Posterior cingulate gyrus (tissue), 11 donors: ENCODE data around the gene ZNF584.
"Not testable (repeated sequence)": the region's sequence is repeated elsewhere in the genome, so short reads cannot be mapped to it uniquely, and the experiment has no call there.

ENCODE experiments used
- DNase-seq, 10 donors: peaks; one replicate each; pipeline versions ENCODE4 v3.0.0 to v3.0.0-alpha.2; 2020 to 2021; ENCODE audit warnings: mixed read lengths in 3 of 10
- intact Hi-C: fragments of 100-400 bp; cut with DNase I; formaldehyde crosslinking; loops from one replicate; pipeline ENCODE4 v1.15.1; 2023

ZNF584 gene

DNA sequence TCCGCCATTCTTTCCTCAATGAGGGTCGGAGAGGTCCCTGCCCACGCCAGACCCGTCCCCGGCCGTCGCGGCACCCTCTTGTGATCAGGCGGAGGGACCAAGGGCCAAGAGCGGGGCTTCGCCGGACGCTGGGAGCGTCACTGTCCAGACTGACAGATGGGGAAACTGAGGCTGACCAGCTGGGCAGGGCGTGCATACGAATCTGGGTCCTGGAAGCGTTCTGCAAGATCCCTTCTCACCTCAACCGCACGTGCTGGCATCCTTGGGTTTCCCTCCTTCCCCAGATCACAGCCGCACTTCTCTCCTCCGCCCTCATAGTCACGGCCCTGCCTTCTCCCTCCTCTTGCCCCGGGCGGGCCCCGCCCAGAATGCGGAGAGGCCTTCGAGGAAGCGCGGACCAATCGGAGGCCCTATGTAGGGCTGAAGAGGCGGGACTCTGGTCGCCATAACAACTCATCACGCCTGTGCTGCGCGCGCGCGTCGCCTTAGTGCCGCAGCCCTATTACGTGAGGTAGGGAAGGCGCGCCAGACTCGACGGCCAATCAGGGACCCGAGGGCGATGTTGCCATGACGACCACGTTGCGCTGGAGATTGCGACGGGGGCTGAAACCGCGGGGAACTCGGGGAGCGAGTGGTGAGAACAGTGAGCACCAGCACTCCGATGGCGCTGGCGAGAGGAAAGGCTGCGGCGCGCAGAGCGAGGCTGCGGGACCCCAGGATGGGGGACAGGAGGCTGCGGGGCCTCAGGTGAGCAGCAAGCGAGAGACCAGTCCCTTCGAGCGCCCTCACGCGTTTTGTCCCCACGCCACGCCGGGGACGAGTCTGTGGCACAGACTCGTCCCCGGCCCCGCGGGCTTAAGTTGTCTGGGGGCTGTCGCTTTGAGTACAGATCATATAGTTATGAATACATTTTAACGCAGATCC lies 7.3 kb upstream of the ZNF584 start:
- intact Hi-C loops, result no loop called here
- peak; percentile 99 to 100 (median 100) for DNase-seq

DNA sequence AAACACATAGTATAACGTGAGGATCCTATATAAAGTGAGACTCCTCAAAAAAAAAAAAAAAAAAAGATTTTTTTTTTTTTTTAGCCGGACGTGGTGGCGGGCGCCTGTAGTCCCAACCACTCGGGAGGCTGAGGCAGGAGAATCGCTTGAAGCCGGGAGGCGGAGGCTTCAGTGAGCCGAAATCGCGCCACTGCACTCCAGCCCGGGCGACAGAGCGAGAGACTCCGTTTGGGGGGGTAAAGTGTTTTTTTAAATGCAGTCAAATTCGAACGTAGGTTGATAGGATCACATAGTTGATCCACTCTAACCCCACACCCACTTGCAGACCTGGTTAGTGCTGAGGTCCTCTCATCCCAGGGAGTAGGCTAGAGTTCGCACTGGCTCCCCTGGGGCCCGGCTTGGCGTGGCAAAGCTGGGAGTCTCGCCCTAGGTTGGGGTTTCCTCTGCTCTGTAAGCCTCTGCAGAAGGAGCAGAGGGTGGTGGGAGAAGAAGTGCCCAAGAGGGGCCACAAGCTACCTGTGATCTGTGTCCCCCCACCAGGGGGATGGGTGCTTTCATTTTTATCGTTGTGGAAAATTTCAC lies 6.5 kb upstream of the ZNF584 start:
- DNase-seq, result peak in 2 of 10 donors; percentile 44 to 81
- intact Hi-C loops, result no loop called here

DNA sequence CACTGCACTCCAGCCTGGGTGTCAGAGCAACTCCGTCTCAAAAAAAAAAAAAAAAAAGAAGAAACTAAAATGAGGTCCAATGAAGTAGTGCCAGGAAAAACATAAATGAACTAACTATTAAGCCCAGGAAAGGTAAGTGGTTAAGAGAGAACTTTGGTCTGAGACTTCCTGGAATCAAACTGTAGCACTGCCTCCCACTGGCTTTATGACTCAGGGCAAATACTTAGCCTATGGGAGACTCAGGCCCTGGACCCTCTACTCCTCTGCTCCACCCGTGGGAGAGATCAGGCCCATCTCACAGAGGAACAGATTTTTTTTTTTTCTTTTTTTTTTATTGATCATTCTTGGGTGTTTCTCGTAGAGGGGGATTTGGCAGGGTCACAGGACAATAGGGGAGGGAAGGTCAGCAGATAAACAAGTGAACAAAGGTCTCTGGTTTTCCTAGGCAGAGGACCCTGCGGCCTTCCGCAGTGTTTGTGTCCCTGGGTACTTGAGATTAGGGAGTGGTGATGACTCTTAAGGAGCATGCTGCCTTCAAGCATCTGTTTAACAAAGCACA lies 4.5 kb upstream of the ZNF584 start:
- intact Hi-C loops, DNase-seq: not testable (repeated sequence)

DNA sequence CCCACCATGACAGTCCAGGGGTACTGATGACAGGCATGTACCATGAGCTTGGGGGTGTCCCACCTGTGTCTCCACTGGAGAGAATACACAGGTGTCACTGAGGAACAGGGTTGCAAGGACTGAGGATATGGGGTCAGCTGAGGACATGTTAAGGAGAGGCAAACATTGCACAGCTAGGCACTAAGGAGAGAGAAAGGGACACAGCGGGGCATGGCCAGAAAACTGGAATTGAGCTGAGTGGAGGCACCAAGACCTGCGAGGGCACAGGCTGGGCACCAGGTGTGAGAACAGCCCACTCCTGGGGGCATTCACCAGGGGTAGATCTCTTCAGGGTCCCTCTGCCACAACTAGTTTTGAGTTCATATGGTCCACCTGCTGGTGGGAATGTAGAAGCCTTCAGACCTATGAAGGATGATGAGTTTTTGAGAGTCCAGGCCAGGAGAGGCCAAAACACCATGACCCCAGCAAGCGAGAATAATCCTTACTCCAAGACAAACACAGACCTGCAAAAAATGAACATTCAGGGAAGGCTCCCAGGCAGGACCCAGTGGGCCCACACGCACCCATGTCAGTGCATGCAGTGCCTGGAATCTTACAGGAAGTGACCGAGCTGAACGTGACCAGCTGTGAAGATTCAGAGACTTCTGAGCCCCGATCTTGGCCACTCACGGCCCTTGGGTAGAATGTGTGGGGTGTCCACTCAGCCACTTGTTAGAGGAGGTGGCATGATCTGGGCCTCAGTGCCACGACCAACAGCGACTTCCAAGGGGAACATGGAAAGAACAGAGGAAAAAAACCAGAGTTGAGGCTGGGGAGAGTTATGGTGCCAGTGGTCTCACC lies 1.4 kb upstream of the ZNF584 start:
- intact Hi-C loops, result loop anchor here (5.0 kb wide), 1 partner anchor 35 kb away; the partner anchor contains the start of gene ZNF132
- peak in 1 of 10 donors; percentile 41 for DNase-seq

DNA sequence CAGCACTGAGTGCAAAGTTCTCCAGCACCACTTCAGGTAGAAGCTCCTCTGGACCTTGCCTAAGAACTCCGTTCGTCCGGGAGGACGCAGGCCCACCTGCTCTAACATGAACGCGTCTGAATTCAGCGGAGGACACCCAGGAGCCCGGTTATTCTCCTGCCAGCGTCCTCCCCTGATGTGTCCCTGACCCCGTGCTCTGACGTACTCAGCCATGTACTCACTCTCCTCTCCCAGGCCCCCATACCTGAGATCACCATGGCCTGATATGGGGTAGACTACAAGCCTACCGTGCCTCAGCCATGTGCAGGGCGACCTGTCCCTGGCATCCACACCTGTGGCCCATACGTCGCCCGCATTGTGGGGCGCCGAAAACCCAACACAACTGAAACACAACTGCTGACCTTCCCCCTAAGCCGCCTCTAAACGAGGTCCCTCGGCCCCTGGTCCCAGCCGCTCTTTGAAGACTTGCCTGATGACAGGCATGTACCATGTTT lies 744 bp upstream of the ZNF584 start:
- peak in 1 of 10 donors; percentile 7 for DNase-seq
- intact Hi-C loops, result loop anchor here (2.0 to 5.0 kb wide), 2 partner anchors 35 to 59 kb away; partner anchors contain the start of genes ZNF132 and ZNF324

DNA sequence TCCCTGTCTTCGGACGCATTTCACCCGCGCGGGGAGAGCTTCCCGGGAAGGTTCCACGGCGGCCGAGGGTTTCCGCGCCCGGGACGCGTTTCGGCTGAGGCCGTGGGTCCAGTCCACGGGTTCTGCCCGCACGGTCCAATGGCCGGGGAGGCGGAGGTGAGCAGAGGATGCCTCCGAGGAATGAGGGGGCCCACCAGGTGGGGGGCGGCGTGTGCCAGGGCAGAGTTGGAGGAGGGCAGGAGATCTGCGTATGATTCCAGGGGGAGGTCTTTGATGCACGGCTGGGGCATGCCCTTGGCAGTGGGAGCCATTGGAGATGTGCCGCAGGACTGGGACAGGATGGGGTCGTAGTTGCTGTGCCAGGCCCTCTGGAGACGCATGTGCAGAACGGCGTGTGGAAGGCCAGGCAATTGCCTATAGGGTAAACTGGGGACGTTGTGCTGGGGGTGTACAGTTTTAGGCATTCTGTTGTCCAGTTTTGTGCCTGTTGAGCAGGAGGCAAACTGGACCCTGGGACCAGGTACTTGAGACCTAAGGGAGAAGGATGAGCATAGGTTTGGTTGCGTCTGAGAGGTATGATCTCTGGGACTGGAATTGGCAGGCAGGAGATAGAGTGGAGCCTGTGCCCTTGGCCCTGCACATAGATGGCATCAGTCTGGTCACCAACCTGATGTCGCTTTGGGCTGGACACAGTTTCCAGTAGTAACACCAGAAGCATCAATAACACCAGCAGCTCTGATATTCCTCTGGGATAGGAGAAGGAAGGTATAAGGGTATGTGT lies 751 bp downstream of the ZNF584 start:
- peak in 4 of 10 donors; percentile 33 to 89 (median 58) for DNase-seq
- intact Hi-C loops, result loop anchor here (2.0 to 5.0 kb wide), 2 partner anchors 33 to 58 kb away; partner anchors contain the start of genes ZNF132 and ZNF324

DNA sequence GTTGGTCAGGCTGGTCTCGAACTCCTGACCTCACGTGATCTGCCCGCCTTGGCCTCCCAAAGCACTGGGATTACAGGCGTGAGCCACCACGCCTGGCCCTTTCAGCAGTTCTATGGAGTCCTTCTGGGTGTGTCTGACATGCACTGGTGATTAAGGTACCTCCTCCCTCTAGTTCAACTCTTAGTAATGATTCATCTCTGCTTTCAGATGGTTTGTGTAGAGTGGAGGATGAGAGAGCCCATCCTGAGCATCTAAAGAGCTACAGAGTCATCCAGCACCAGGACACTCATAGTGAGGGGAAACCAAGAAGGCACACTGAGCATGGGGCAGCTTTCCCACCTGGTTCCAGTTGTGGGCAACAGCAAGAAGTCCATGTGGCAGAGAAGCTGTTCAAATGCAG lies 8.2 kb downstream of the ZNF584 start:
- no peak for DNase-seq
- intact Hi-C loops, result no loop called here

DNA sequence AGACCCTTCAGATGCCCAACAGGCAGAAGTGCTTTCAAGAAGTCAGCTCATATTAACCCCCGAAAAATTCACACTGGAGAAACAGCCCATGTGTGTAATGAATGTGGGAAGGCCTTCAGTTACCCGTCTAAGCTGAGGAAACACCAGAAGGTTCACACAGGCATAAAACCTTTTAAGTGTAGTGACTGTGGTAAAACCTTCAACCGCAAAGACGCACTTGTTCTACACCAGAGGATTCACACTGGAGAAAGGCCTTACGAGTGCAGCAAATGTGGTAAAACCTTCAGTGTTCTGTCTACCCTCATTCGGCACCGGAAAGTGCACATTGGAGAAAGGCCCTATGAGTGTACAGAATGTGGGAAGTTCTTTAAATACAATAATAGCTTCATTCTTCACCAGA lies 8.6 kb downstream of the ZNF584 start:
- DNase-seq, result no peak

DNA sequence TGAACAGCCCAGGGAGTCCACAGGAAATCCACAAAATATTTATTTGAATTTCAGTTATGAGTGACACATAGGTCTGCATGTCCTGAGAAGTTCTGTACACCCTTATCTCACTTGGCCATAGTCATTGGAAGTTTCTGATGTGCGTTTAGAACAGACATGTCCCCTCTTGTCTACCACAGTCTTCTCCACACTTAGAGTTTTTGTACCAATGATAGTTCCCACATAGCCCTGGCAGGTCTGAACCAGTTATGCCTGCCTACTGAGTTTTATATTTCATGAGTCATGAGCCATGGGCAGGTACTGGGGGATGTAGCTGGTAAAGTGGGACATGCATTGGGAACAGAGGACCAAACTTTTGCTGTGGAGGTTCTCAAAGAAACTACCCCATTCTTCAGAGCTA lies 20.2 kb downstream of the ZNF584 start:
- intact Hi-C loops, result no loop called here
- DNase-seq, result no peak

More for the DNA sequence above, 8.6 kb downstream of the ZNF584 start:
- intact Hi-C loops, result no loop called here

DNA sequence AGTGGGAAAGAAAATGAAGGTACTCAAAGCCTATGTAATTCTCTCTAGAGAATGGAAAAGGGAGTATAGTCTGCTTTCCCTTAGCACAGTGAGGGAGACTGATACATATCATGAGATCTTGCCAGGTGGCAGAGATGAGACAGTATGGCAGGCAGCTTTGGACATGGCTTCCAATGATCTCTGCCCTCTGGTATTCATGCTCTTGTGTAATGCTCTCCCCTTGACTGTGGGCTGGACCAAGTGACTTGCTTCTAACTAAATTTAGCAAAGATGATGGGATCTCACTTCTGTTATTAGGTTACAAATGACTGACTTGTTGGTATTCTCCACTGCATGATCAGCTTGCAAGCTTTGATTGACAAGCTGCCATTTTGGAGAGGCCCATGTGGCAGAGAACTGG lies 21.3 kb downstream of the ZNF584 start:
- intact Hi-C loops, result no loop called here
- no peak for DNase-seq

DNA sequence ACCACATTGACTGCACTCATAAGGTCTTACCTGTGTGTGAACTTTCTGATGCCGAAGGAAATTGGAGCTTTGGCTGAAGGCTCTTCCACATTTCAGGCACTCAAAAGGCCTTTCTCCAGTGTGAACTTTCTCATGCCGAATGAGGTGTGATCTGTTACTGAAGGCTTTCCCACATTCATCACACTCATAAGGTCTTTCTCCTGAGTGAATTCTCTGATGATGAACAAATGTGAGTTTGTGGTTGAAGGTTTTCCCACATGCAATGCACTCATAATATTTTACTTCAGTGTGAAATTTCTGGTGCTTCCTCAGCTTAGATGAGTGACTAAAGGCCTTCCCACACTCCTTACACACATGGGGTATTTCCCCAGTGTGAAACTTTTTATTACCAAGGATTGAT lies 25.8 kb downstream of the ZNF584 start:
- intact Hi-C loops, result no loop called here
- DNase-seq, result no peak

DNA sequence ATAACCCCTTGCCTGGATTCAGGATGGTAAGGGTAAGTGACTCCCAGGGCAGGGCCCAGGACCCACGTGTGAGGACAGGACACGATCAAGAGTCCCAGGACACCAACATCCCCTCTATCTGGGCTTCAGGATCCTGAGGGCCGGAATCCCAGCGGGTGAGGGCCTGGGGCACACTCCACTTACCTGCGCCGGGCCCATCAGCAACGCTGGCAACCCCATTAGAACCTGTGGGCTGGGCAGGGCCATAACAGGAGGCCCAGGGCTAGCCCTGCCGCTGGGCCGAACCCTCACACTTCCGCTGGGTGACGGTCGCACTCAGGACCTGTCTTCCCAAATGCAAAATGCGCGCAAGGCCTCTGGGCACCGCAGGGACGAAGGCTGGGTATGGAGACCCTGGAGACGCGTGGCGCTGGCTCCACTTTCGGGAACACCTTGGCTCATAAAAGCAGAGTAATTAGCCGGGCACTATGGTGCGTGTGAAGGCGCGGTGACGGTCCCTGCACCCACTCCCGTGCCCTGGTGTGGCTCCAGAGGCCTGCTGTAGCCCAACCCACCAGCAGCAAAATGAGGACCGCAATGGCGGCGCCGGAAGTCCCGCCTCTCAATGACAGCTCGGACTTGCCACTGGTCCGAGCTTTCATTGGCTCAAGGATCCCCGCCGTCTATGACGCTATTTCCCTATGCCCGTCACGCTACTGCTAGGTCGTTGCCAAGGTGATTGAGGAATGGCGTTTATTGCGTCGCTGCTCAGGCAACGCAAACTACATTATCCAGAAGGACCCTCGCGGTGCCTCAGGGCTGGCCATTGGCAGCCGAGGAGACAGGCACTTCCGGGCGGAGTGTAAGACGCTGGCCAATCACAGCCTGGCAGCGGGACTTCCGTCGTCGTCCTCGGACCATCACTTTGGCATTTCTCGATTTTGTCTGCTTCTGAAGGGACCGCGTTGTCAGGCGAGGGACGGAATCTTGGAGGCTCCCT lies 31.4 kb downstream of the ZNF584 start, which contains the start of gene ZNF132:
ZNF132 (minus strand) TSS at position 578 of the 979 bp plus-strand sequence; CDS start at position 246, 332 bp downstream.
- intact Hi-C loops, result loop anchor here (1.0 to 5.0 kb wide), 3 partner anchors 11 to 79 kb away; partner anchors contain the start of genes ZBTB45, ZNF324B and ZNF584
- DNase-seq, result peak; percentile 97 to 100 (median 99)

DNA sequence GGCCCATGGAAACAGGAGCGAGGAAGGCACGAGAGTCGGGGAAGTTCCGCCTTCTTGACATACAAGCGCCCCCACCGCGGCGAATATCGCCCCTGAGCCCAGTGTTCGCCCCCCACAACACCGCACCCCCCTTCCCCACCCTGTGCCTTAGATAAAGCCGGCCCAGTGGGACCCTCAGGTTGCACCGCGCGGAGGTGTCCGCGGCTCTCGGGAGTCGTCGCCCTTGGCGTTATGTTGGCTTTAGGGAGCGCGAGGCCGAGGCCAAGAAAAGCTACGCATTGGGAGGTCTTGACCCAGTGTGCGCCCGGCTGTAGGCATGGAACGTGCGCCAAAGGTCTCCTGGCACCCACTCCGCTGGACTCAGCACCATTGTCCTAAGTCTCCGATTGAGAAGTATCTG lies 32.1 kb downstream of the ZNF584 start:
- intact Hi-C loops, result loop anchor here (1.0 to 5.0 kb wide), 3 partner anchors 11 to 78 kb away; partner anchors contain the start of genes ZBTB45, ZNF324B and ZNF584
- peak in 1 of 10 donors; percentile 85 for DNase-seq

DNA sequence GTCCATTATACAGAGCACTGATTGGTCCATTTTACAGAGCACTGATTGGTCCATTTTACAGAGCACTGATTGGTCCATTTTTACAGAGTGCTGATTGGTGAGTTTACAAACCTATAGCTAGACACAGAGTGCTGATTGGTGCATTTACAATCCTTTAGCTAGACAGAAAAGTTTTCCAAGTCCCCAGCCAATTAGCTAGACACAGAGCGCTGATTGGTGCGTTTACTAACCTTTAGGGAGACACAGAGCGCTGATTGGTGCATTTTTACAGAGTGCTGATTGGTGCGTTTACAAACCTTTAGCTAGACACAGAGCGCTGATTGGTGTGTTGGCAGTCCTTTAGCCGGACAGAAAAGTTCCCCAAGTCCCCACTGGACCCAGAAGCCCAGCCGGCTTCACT lies 34.5 kb downstream of the ZNF584 start:
- intact Hi-C loops, result loop anchor here (5.0 kb wide), 1 partner anchor 36 kb away; the partner anchor contains the start of gene ZNF584
- not testable (repeated sequence) for DNase-seq

DNA sequence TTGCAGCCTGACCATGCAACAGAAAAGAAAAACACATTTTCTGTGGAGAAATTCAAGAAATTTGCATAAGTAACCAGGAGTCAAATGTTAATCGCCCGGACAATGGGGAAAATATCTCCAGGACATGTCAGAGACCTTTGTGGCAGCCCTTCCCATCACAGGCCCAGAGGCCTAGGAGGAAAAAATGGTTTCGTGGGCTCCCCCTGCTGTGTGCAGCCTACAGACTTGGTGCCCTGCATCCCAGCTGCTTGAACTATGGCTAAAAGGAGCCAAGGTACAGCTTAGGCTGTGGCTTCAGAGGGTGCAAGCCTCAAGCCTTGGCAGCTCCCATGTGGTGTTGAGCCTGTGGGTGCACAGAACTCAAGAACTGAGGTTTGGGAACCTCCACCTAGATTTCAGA lies 40.4 kb downstream of the ZNF584 start:
- intact Hi-C loops, DNase-seq: not testable (repeated sequence)

DNA sequence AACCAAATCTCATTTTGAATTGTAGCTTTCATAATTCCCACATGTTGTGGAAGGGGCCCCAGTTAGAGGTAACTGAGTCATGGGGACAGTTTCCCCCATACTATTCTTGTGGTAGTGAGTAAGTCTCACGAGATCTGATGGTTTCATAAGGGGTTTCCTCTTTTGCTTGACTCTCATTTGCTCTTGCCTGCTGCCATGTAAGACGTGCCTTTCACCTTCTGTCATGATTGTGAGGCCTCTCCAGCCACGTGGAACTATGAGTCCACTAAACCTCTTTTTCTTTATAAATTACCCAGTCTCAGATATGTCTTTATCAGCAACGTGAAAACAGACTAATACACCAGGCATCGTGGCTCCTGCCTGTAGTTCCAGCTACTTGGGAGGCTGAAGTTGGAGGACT lies 41.5 kb downstream of the ZNF584 start:
- intact Hi-C loops, result loop anchor here (2.0 kb wide), 1 partner anchor 17 kb away; the partner anchor contains the start of gene ZNF324
- DNase-seq, result not testable (repeated sequence)

DNA sequence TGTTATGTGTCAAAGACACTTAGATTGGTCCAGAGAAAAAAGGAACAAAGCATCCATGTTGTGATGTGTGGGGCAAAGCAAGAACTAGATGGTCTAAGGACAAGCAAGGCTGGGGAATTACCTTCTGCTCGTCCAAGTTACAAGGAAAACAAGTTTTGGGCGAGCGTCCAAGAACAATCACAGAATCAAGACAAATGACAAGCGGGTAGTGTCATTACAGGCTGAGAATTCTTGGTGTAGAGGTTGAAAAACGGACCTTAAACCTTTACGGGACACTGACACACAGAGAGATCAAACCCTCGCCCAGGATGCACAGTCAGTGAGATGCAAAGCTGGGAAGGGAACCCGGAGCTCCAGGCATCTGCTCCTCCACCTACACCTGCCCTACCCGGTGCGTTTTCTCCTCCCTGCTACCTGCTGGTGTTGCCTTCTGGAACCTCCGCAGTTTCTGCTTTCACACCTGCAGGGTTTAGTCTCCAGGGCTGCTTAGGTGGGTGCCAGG lies 42.5 kb downstream of the ZNF584 start:
- DNase-seq, result no peak
- intact Hi-C loops, result loop anchor here (1.0 to 2.0 kb wide), 2 partner anchors 11 to 16 kb away; partner anchors contain the start of genes ZNF132 and ZNF324
